Progenitor cell of endocrine pancreas (in vitro differentiated cells): ENCODE measurements around the gene SLC17A7. TPM values are rescaled to one million over a fixed set of nuclear protein-coding genes. Genes with fewer than 3 reads are reported as not detected.

Experiments
- DNase-seq: peaks from one replicate; pipeline ENCODE4 v3.0.0; 2021; ENCODE audit warnings: low spot score; ENCODE audit not compliant: unreplicated experiment
- H3K27ac Mint-ChIP-seq: 2 replicates; pipeline ENCODE4 v1.8.0; 2021; ENCODE audit warnings: mild to moderate bottlenecking, moderate library complexity, mixed read lengths
- H3K27me3 Mint-ChIP-seq: 2 replicates; pipeline ENCODE4 v1.8.0; 2021; ENCODE audit warnings: mixed read lengths
- H3K36me3 Mint-ChIP-seq: 2 replicates; pipeline ENCODE4 v1.8.0; 2022; ENCODE audit warnings: mixed read lengths; ENCODE audit not compliant: insufficient read depth
- H3K4me1 Mint-ChIP-seq: 2 replicates; pipeline ENCODE4 v1.8.0; 2021; ENCODE audit warnings: low read depth, mixed read lengths
- H3K4me3 Mint-ChIP-seq: 2 replicates; pipeline ENCODE4 v1.8.0; 2021; ENCODE audit warnings: low read depth, mild to moderate bottlenecking, moderate library complexity, mixed read lengths
- H3K9me3 Mint-ChIP-seq: 2 replicates; pipeline ENCODE4 v1.8.0; 2021; ENCODE audit warnings: low read depth, mixed read lengths
- total RNA-seq: library from RNA; stranded (reverse); gene quantifications from 2 replicates; pipeline ENCODE4 v1.2.1, GENCODE V29; 2021
- TF ChIP-seq, protein P1 (sequence below): fragments of 200-600 bp; sonication (generic); IDR thresholded peaks from one replicate; pipeline ENCODE4 v1.5.0; 2021; ENCODE audit warnings: antibody characterized with exemption, mild to moderate bottlenecking; ENCODE audit not compliant: unreplicated experiment

Gene SLC17A7
- total RNA-seq, 1 donor from 2014 or later, result 0.29 TPM

DNA sequence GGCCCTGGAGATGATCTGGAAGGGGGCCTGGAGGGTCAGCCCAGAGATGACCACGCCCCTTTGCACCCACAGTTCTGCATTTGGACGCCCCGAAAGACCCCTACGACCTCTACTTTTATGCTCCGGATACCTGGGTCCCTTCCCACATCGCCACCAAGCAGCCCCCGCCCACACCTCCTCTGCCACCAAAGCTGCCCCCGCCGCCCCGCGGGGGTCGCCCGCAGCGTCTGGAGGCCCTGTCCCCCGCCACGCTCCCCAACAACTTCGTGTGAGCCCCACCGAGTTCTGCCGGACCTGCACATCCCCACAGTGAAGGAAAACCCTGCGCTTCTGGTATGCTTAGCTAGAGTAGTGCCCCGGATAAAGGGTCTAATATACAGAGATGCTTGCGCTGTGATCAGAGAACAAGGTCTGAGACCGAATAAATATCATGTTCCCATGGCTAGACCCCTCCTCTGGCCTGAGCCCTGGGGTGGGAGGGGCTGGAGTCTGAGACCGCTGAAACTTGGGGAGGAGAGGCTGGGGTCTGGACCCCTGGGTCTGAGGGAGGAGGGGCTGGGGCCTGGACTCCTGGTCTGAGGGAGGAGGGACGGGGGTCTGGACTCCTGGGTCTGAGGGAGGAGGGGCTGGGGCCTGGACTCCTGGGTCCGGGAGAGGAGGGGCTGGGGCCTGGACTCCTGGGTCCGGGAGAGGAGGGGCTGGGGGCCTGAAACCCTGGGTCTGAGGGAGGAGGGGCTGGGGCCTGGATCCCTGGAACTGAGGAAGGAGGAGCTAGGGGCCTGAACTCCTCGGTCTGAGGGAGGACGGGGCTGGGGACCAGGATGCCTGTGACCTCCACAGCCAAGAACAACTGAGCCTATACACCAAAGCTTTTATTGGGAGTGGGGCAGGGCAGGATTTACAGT is 12.5 kb downstream of the SLC17A7 start:
- Mint-ChIP-seq H3K27ac (no peak overlapping the region), H3K36me3 (no peaks in the 10 kb centered on the region), H3K4me3 (peak overlapping the region; percentile 39), H3K4me1 (peaks cover 11% of the 10 kb centered on the region), H3K9me3 (no peaks in the 10 kb centered on the region), H3K27me3 (peaks cover 91% of the 10 kb centered on the region)
- TF ChIP-seq, protein P1, sequence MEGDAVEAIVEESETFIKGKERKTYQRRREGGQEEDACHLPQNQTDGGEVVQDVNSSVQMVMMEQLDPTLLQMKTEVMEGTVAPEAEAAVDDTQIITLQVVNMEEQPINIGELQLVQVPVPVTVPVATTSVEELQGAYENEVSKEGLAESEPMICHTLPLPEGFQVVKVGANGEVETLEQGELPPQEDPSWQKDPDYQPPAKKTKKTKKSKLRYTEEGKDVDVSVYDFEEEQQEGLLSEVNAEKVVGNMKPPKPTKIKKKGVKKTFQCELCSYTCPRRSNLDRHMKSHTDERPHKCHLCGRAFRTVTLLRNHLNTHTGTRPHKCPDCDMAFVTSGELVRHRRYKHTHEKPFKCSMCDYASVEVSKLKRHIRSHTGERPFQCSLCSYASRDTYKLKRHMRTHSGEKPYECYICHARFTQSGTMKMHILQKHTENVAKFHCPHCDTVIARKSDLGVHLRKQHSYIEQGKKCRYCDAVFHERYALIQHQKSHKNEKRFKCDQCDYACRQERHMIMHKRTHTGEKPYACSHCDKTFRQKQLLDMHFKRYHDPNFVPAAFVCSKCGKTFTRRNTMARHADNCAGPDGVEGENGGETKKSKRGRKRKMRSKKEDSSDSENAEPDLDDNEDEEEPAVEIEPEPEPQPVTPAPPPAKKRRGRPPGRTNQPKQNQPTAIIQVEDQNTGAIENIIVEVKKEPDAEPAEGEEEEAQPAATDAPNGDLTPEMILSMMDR, result no peak
- DNase-seq, result no peak

DNA sequence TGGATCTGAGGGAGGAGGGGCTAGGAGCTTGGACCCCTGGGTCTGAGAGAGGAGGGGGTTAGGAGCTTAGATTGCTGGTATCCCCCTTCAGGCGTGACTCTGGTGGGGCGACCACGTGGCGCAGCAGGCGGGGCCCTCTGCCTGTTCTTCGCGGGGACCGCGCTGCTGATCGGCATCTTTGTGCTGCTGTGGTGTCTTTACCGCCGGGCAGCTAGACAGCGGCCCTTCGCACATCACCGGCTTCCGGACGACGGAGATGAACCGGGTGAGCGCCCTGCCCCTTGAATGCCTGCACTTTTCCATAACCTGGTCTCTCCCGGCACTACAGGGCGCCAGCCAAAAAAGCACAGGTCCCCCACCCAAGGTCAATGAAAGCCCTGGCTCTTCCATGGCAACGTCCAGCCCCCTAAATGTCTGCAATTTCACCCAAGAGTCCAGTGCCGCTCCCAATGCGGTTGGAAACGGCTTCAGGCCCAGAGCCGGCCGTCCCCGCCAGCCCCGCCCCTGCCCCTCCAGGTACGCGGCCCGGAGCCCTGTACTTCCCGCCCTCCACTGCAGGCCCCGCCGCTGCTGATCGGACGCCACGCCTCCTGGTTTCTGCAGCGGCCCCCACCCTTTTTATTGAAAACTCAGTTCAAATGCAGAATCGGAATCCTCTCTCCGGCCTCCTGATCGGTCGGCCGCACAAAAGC is 13.3 kb downstream of the SLC17A7 start:
- peaks cover 12% of the 10 kb centered on the region for H3K4me1 Mint-ChIP-seq
- H3K9me3 Mint-ChIP-seq, result no peaks in the 10 kb centered on the region
- peak overlapping the region; percentile 39 for H3K4me3 Mint-ChIP-seq
- no peak overlapping the region for H3K27ac Mint-ChIP-seq
- no peak for DNase-seq
- no peaks in the 10 kb centered on the region for H3K36me3 Mint-ChIP-seq
- TF ChIP-seq, protein P1, result no peak
- H3K27me3 Mint-ChIP-seq, result peaks cover 90% of the 10 kb centered on the region

DNA sequence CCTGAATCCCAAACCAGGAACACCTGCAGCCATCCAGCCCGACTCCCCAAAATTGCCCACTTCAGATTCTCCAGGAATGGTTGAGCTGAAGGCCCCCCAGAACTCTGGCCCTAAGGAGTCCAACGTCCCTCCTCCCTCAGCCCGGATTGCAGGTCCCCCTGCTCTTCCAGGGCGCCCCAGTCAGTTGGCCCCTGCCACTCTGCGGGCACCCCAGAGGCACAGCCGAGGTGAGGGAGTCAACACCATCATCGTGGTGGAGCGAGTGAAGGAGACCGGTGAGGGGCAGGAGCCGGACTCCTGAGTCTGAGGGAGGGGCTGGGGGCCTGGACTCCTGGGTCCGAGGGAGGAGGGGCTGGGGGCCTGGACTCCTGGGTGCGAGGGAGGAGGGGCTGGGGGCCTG is 14.0 kb downstream of the SLC17A7 start:
- H3K4me1 Mint-ChIP-seq, result peaks cover 12% of the 10 kb centered on the region
- H3K9me3 Mint-ChIP-seq, result no peaks in the 10 kb centered on the region
- H3K4me3 Mint-ChIP-seq, result no peak overlapping the region
- TF ChIP-seq, protein P1, result no peak
- no peak overlapping the region for H3K27ac Mint-ChIP-seq
- H3K27me3 Mint-ChIP-seq, result peaks cover 89% of the 10 kb centered on the region
- DNase-seq, result no peak
- no peaks in the 10 kb centered on the region for H3K36me3 Mint-ChIP-seq

DNA sequence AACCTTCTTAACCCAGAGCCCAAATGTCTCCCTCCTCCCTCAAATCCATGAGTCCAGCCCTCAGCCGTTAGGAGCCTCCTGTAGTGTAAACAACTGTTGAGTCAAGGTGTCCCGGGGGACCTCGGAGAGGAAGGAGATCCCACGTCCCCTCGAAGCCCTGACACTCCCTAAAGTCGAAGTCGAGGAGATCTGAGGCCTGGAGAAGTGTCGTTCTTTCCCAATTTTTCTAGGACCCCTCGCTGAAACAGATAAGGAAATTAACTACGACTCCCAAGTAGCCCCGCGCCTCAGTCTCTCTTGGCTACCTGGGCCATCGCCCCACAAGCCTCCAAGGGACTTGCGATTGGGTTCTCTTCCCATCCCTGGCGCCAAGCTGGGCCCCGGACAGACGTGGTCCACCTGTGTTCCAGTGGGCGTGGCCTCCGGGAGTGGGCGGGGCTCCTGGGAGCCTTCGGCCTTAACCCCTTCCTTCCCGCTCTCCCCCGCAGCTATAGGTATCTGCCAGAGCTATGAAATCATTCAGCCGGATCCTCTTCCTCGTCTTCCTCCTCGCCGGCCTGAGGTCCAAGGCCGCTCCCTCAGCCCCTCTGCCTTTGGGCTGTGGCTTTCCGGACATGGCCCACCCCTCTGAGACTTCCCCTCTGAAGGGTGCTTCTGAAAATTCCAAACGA is 15.3 kb downstream of the SLC17A7 start:
- TF ChIP-seq, protein P1, result no peak
- no peak for DNase-seq
- Mint-ChIP-seq H3K27ac (no peak overlapping the region), H3K9me3 (no peaks in the 10 kb centered on the region), H3K4me3 (no peak overlapping the region), H3K27me3 (peaks cover 93% of the 10 kb centered on the region), H3K4me1 (peaks cover 12% of the 10 kb centered on the region), H3K36me3 (no peaks in the 10 kb centered on the region)

DNA sequence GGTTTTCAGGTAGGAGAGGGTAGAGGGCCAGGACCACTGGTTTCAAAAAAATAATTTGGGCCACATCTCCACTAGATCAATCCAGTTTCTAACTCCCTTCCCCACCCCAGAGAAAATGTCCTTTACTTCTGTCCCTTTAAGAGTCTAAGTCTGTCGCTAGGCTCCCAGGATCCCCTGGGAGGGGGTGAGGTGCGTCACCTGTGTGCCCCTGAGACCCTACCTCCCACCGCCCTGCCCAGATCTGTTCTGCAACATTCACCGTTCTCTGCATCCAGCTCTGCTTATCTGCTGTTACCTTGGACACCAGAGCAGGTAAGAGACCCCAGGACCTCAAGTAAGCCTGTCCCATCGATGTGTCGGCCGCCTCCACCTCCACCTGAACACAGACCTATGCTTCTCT is 16.1 kb downstream of the SLC17A7 start, which contains the start of gene GFY:
TSS of gene GFY (plus strand) at position 211 of the 400 bp plus-strand sequence. CDS start 1,043 bp downstream, outside the sequence.
- TF ChIP-seq, protein P1, result no peak
- Mint-ChIP-seq H3K4me3 (no peak within 1 kb of the TSS), H3K4me1 (peaks cover 12% of the 10 kb centered on the region), H3K9me3 (no peaks in the 10 kb centered on the region), H3K27me3 (peaks cover 93% of the 10 kb centered on the region), H3K36me3 (no peaks in the 10 kb centered on the region), H3K27ac (no peak within 1 kb of the TSS)
- no peak for DNase-seq
